Smooth muscle cell (in vitro differentiated cells): ENCODE results near the gene PSMD6. TPM values are rescaled to one million over a fixed set of nuclear protein-coding genes. Genes with fewer than 3 reads are reported as not detected.

Experiments used
- DNase-seq: peaks from one replicate; lab custom pipeline; 2025; ENCODE audit not compliant: unreplicated experiment; lab: John Stamatoyannopoulos, UW
- H2AFZ ChIP-seq: fragments of 200-600 bp; sonication (generic); 2 replicates; pipeline ENCODE4 v1.6.0; 2016; ENCODE audit warnings: antibody characterized with exemption, low read depth, mild to moderate bottlenecking
- H3F3A ChIP-seq: fragments of 200-600 bp; sonication (generic); 2 replicates; pipeline ENCODE4 v1.6.0; 2017; ENCODE audit warnings: antibody characterized with exemption, low read depth
- H3K27ac ChIP-seq: fragments of 200-600 bp; sonication (generic); 2 replicates; pipeline ENCODE4 v1.5.1; 2016; ENCODE audit warnings: low read depth, mild to moderate bottlenecking
- H3K27me3 ChIP-seq: fragments of 200-600 bp; sonication (generic); 2 replicates; pipeline ENCODE4 v1.6.1; 2016; ENCODE audit warnings: low read depth, mild to moderate bottlenecking
- H3K36me3 ChIP-seq: fragments of 200-600 bp; sonication (generic); 2 replicates; pipeline ENCODE4 v1.5.1; 2016; ENCODE audit warnings: low read depth
- H3K4me1 ChIP-seq: fragments of 200-600 bp; sonication (generic); 2 replicates; pipeline ENCODE4 v1.5.1; 2016; ENCODE audit warnings: low read depth
- H3K4me2 ChIP-seq: fragments of 200-600 bp; sonication (generic); 2 replicates; pipeline ENCODE4 v1.6.0; 2016; ENCODE audit warnings: mild to moderate bottlenecking
- H3K4me3 ChIP-seq: fragments of 200-600 bp; sonication (generic); 2 replicates; pipeline ENCODE4 v1.5.1; 2016; ENCODE audit warnings: mild to moderate bottlenecking
- H3K79me2 ChIP-seq: fragments of 200-600 bp; sonication (generic); 2 replicates; pipeline ENCODE4 v1.6.0; 2016; ENCODE audit warnings: low read depth, mild to moderate bottlenecking
- H3K9ac ChIP-seq: fragments of 200-600 bp; sonication (generic); 2 replicates; pipeline ENCODE4 v1.6.0; 2016; ENCODE audit warnings: low read depth
- H3K9me3 ChIP-seq: fragments of 200-600 bp; sonication (generic); replicated peaks from 2 replicates; pipeline ENCODE4 v1.5.1; 2016; ENCODE audit warnings: low read depth
- H4K20me1 ChIP-seq: fragments of 200-600 bp; sonication (generic); 2 replicates; pipeline ENCODE4 v1.6.0; 2016; ENCODE audit warnings: low read depth
- WGBS: methylation state at CpG from one replicate; pipeline ENCODE4 v1.1.7; 2016; ENCODE audit warnings: low lambda C conversion rate; 5-methylcytosine and 5-hydroxymethylcytosine counted together
- polyA plus RNA-seq: library from polyadenylated mRNA; unstranded; fragments of >200 nt; fragmentation: Nextera tagmentation; extraction: Ambion mirVana; gene quantifications from 2 replicates; pipeline ENCODE4 v1.2.1, GENCODE V29; 2016
- total RNA-seq: library from RNA; depleted of rRNA; stranded (reverse); fragments of >200 nt; gene quantifications from 2 replicates; pipeline ENCODE4 v1.2.3, GENCODE V29; 2014
- TF ChIP-seq, protein P1 (sequence below): fragments of 200-600 bp; sonication (generic); IDR thresholded peaks from 2 replicates; pipeline ENCODE4 v1.5.1; 2017; ENCODE audit warnings: borderline replicate concordance, mild to moderate bottlenecking, antibody characterized with exemption; ENCODE audit not compliant: insufficient read depth, poor library complexity, severe bottlenecking

The PSMD6 gene
- total and polyA plus RNA-seq, 2 experiments from 2014 or later = 109 to 119 TPM

DNA sequence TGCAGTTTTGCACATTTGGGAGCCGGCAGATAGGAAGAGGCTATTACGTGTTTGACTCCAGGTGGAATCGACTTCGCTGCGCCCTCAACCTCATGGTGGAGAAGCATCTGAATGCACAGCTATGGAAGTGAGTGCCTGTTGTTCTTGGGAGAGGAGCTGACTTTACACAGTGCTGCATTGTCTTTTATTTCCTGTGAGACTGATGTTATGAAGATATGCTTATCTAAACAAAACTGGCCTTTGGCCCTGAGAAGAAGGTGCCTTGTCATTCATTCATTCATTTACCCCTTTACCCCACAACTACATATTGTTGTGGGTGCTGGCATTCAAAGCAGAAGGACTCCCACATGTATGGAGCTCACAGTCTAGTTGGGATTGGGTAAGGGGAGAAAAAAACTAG lies 32.6 kb downstream of the PSMD6 start:
- Histone ChIP-seq H3F3A (no peaks in the 10 kb centered on the region), H3K4me3 (no peak overlapping the region), H3K27me3 (no peaks in the 10 kb centered on the region), H3K36me3 (no peaks in the 10 kb centered on the region), H2AFZ (no peak overlapping the region), H3K4me1 (peaks cover 12% of the 10 kb centered on the region), H3K4me2 (no peak overlapping the region), H3K27ac (no peak overlapping the region), H3K79me2 (no peaks in the 10 kb centered on the region), H4K20me1 (peaks cover 12% of the 10 kb centered on the region), H3K9me3 (no peaks in the 10 kb centered on the region), H3K9ac (no peak overlapping the region)
- TF ChIP-seq, protein P1, sequence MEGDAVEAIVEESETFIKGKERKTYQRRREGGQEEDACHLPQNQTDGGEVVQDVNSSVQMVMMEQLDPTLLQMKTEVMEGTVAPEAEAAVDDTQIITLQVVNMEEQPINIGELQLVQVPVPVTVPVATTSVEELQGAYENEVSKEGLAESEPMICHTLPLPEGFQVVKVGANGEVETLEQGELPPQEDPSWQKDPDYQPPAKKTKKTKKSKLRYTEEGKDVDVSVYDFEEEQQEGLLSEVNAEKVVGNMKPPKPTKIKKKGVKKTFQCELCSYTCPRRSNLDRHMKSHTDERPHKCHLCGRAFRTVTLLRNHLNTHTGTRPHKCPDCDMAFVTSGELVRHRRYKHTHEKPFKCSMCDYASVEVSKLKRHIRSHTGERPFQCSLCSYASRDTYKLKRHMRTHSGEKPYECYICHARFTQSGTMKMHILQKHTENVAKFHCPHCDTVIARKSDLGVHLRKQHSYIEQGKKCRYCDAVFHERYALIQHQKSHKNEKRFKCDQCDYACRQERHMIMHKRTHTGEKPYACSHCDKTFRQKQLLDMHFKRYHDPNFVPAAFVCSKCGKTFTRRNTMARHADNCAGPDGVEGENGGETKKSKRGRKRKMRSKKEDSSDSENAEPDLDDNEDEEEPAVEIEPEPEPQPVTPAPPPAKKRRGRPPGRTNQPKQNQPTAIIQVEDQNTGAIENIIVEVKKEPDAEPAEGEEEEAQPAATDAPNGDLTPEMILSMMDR = no peak
- 97% methylated on average over 5 of the region's 5 CpGs for WGBS
- no peak for DNase-seq

DNA sequence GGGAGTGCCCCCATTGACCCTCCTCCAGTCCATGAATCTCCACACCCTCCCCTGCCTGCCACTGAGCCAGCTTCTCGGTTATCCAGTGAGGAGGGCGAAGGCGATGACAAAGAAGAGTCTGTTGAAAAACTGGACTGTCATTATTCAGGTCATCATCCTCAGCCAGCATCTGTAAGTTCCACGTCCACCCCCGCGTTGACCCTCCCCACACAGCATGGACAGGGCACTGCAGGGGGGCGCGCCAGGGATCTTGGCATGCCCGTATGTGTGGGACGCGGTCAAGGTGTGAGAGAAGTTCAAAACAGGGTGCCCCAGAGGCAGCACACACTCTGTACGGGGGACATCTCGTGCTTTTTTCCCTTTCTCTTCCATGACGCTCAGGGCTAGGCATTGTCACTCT lies 33.1 kb downstream of the PSMD6 start:
- Histone ChIP-seq H3K4me1 (peaks cover 12% of the 10 kb centered on the region), H2AFZ (no peak overlapping the region), H3K4me3 (no peak overlapping the region), H3K9me3 (no peaks in the 10 kb centered on the region), H3K79me2 (no peaks in the 10 kb centered on the region), H3K9ac (no peak overlapping the region), H3K36me3 (no peaks in the 10 kb centered on the region), H4K20me1 (peaks cover 17% of the 10 kb centered on the region), H3K27ac (no peak overlapping the region), H3F3A (no peaks in the 10 kb centered on the region), H3K4me2 (no peak overlapping the region), H3K27me3 (no peaks in the 10 kb centered on the region)
- TF ChIP-seq, protein P1 = no peak
- 97% methylated on average over 14 of the region's 14 CpGs for WGBS
- no peak for DNase-seq

DNA sequence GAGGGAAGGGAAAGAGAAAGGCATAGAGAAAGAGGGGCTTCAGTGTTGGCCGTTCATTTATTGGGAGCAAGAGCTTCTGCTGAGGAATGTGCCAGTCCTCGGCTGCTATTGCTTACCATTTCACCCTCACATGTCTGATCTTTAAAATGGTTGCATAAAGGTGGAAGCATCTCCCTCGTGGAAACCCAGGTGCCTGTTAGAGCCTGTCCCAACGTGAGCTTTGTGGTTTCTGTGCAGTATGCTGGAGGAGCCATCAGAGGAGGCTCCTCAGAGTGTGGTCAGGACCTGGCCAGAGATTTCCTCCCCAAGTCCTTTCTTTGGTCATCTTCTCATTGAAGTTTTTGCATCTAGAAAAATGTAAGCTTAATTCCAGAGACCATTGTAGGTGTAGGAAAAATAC lies 34.4 kb downstream of the PSMD6 start:
- Histone ChIP-seq H3K27ac (no peak overlapping the region), H3K9ac (no peak overlapping the region), H3K9me3 (no peaks in the 10 kb centered on the region), H3F3A (no peaks in the 10 kb centered on the region), H3K27me3 (no peaks in the 10 kb centered on the region), H3K4me3 (no peak overlapping the region), H3K79me2 (no peaks in the 10 kb centered on the region), H3K36me3 (peaks cover 6% of the 10 kb centered on the region), H3K4me1 (peaks cover 6% of the 10 kb centered on the region), H4K20me1 (peaks cover 26% of the 10 kb centered on the region), H2AFZ (no peak overlapping the region), H3K4me2 (no peak overlapping the region)
- 89% methylated on average over 4 of the region's 4 CpGs for WGBS
- TF ChIP-seq, protein P1 = no peak
- no peak for DNase-seq

DNA sequence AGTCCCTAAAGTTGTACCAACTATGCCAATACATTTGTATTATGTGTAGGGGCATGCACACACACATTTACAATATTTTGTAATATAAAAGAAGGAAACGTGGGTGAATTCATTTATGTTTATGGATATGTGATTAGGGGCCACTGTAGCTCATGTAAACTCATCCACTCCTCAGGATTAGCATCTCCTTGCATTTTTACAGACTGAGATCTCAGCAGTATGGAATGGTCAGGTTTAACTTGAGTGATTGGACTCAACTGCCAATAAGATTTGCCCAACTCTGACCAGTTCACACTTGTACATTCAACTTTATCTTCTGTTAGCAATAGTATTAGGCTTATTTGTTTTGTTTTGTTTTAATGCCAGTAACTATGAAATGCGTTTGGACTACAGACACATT lies 36.5 kb downstream of the PSMD6 start:
- no peaks in the 10 kb centered on the region for H3K79me2 ChIP-seq
- H3K9me3 ChIP-seq = no peaks in the 10 kb centered on the region
- H3K4me2 ChIP-seq = no peak overlapping the region
- H3K27ac ChIP-seq = no peak overlapping the region
- H3K36me3 ChIP-seq = peaks cover 6% of the 10 kb centered on the region
- H3K4me3 ChIP-seq = no peak overlapping the region
- H3F3A ChIP-seq = no peaks in the 10 kb centered on the region
- no peak overlapping the region for H3K9ac ChIP-seq
- TF ChIP-seq, protein P1 = no peak
- no peak for DNase-seq
- H3K27me3 ChIP-seq = no peaks in the 10 kb centered on the region
- WGBS = 90% methylated on average over 2 of the region's 2 CpGs
- no peak overlapping the region for H2AFZ ChIP-seq
- no peaks in the 10 kb centered on the region for H3K4me1 ChIP-seq
- H4K20me1 ChIP-seq = peaks cover 23% of the 10 kb centered on the region
